ENCODE data around the gene ZSWIM8. TPM values are rescaled to one million over a fixed set of nuclear protein-coding genes. Genes with fewer than 3 reads are reported as not detected.
A peak's percentile ranks its signal among the peaks of the same experiment; 100 is the strongest.

ZSWIM8 gene
- total RNA-seq, 6 experiments from 2014 or later = 47.2 to 62.6 (median 55.3) TPM

GRCh38 chr10:73774637-73775036, 10.8 kb upstream of the ZSWIM8 start:
- no peak for DNase-seq
- peak overlapping the region; percentile 8; the same call in 1 of the 2 replicates for H3K27ac Mint-ChIP-seq
- H3K9me3 Mint-ChIP-seq = no peaks in the 10 kb centered on the region
- H3K4me1 Mint-ChIP-seq (ENCODE audit: low read depth) = peaks cover 46% of the 10 kb centered on the region
- peaks cover 2% of the 10 kb centered on the region for H3K27me3 Mint-ChIP-seq (ENCODE audit: insufficient read depth)
- peak; percentile 26; the same call in 1 of the 2 replicates for TF ChIP-seq CTCF (IDR thresholded peaks at IDR 0.05)
- H3K36me3 Mint-ChIP-seq (ENCODE audit: low read depth) = peaks cover 35% of the 10 kb centered on the region
- H3K4me3 Mint-ChIP-seq = peak overlapping the region; percentile 96

DNA sequence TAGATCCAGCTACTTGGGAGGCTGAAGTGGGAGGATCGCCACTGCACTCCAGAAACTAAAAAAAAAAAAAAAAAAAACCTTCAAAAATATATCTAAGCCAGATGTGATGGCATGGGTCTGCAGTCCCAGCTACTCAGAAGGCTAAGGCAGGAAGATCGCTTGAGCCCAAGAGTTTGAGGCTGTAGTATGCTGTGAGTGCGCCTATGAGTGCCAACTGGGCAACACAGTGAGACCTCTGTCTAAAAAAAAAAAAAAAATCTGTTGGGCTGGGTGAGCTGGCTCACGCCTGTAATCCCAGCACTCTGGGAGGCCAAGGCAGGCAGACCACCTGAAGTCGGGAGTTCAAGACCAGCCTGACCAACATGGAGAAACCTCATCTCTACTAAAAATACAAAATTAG, 6.4 kb upstream of the ZSWIM8 start:
- Mint-ChIP-seq H3K27me3 (ENCODE audit: insufficient read depth) (peaks cover 4% of the 10 kb centered on the region), H3K4me1 (ENCODE audit: low read depth) (peaks cover 47% of the 10 kb centered on the region), H3K27ac (no peak overlapping the region), H3K36me3 (ENCODE audit: low read depth) (peaks cover 19% of the 10 kb centered on the region), H3K9me3 (no peaks in the 10 kb centered on the region), H3K4me3 (no peak overlapping the region)
- no peak for TF ChIP-seq CTCF (IDR thresholded peaks at IDR 0.05)
- no peak for DNase-seq

DNA sequence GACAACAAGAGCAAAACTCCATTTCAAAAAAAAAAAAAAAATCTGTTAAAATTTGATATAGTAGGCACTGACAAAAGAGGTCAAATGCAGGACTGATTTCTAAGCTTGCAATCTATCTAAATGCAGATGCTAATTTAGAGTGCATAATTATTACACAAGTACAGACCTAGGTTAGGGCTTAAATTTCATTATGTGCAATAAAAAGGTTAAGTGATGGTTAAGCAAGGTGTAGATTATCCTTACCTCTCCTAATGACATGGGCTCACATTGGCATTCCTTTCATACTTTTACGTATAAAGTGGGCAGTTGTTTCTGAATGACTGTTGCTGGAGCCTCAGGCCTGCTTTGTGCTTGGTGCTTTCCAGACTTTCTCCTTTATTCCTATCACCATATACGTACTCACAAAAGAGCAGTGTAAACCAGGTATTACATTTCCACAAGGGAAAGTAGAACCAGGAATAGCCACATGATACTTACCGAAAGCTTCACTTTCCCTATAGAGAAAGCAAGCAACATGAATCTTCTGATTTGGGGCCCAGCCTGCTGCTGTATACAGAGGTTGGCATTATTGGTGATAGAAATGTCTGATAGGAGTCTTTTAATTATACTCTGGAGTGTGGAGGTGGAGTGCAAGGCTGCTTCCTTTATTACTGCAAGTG, 5.7 kb upstream of the ZSWIM8 start:
- H3K27me3 Mint-ChIP-seq (ENCODE audit: insufficient read depth) = peaks cover 4% of the 10 kb centered on the region
- no peaks in the 10 kb centered on the region for H3K9me3 Mint-ChIP-seq
- peaks cover 12% of the 10 kb centered on the region for H3K36me3 Mint-ChIP-seq (ENCODE audit: low read depth)
- no peak for TF ChIP-seq CTCF (IDR thresholded peaks at IDR 0.05)
- H3K4me3 Mint-ChIP-seq = peak overlapping the region; percentile 96
- peaks cover 43% of the 10 kb centered on the region for H3K4me1 Mint-ChIP-seq (ENCODE audit: low read depth)
- no peak for DNase-seq
- H3K27ac Mint-ChIP-seq = no peak overlapping the region

DNA sequence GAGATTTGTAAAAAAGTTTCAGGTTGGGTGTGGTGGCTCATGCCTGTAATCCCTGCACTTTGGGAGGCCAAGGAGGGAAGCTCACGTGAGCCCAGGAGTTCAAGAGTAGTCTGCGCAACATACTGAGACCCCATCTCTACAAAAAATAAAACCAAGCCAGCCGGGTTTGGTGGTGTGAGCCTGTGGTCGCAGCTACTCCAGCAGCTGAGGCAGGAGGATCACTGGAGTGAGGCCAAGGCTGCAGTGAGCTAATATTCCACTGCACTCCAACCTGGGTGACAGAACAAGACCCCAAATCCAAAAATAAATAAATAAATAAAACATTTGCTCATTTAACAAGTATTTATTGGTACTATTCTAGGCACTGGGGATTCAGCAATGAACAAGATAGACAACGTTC, 5.1 kb upstream of the ZSWIM8 start:
- peaks cover 4% of the 10 kb centered on the region; the same call in 1 of the 2 replicates for H3K27me3 Mint-ChIP-seq (ENCODE audit: insufficient read depth)
- peak overlapping the region; percentile 94 for H3K27ac Mint-ChIP-seq

DNA sequence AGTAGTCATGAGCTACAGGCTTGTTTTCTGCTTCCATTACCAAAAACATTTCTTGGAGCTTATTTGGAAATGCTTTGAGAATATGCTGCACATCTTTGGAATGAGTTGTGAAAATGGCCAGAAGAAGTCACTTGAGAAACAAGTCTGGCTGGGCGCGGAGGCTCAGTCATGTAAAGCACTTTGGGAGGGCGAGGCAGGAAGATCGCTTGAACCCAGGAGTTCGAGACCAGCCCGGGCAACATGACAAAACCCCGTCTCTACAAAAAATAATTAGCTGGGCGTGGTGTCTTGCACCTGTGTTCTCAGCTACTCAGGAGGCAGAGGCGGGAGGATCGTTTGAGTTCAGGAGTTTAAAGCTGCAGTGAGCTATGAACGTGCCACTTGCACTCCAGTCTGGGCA, 4.4 kb upstream of the ZSWIM8 start:
- H3K27me3 Mint-ChIP-seq (ENCODE audit: insufficient read depth) = peaks cover 4% of the 10 kb centered on the region; the same call in 1 of the 2 replicates
- TF ChIP-seq CTCF (IDR thresholded peaks at IDR 0.05) = no peak
- no peak for DNase-seq
- peaks cover 12% of the 10 kb centered on the region for H3K36me3 Mint-ChIP-seq (ENCODE audit: low read depth)
- H3K4me3 Mint-ChIP-seq = peak overlapping the region; percentile 96
- H3K4me1 Mint-ChIP-seq (ENCODE audit: low read depth) = peaks cover 35% of the 10 kb centered on the region
- peak overlapping the region; percentile 94 for H3K27ac Mint-ChIP-seq
- no peaks in the 10 kb centered on the region for H3K9me3 Mint-ChIP-seq

More for the DNA sequence above, 5.1 kb upstream of the ZSWIM8 start:
- H3K9me3 Mint-ChIP-seq = no peaks in the 10 kb centered on the region
- TF ChIP-seq CTCF (IDR thresholded peaks at IDR 0.05) = no peak
- no peak for DNase-seq
- H3K36me3 Mint-ChIP-seq (ENCODE audit: low read depth) = peaks cover 11% of the 10 kb centered on the region
- peak overlapping the region; percentile 96 for H3K4me3 Mint-ChIP-seq
- H3K4me1 Mint-ChIP-seq (ENCODE audit: low read depth) = peaks cover 41% of the 10 kb centered on the region

All from HFFc6 (cell line).